ACC112 (cell line): ENCODE measurements around the gene OLIG1.

Experiments
- H2AFZ ChIP-seq: fragments of 200-600 bp; sonication (generic); one replicate; pipeline ENCODE4 v1.6.0; 2017; ENCODE audit warnings: antibody characterized with exemption, low read length; ENCODE audit not compliant: unreplicated experiment
- H3K27ac ChIP-seq: fragments of 200-600 bp; sonication (generic); 2 replicates; pipeline ENCODE4 v1.5.1; 2014; ENCODE audit warnings: low read depth, mild to moderate bottlenecking, antibody characterized with exemption, low read length, moderate library complexity
- H3K27me3 ChIP-seq: fragments of 200-600 bp; sonication (generic); 2 replicates; pipeline ENCODE4 v1.6.1; 2014; ENCODE audit warnings: mild to moderate bottlenecking, antibody characterized with exemption, low read length, moderate library complexity, mixed read lengths; ENCODE audit not compliant: insufficient read depth
- H3K36me3 ChIP-seq: fragments of 200-600 bp; sonication (generic); 2 replicates; pipeline ENCODE4 v1.6.1; 2016; ENCODE audit warnings: mild to moderate bottlenecking, antibody characterized with exemption, low read length, moderate library complexity, mixed read lengths; ENCODE audit not compliant: insufficient read depth
- H3K4me1 ChIP-seq: fragments of 200-600 bp; sonication (generic); one replicate; pipeline ENCODE4 v1.6.1; 2016; ENCODE audit warnings: low read length, mixed read lengths; ENCODE audit not compliant: insufficient read depth, unreplicated experiment, control insufficient read depth
- H3K4me3 ChIP-seq: fragments of 200-600 bp; sonication (generic); 2 replicates; pipeline ENCODE4 v1.5.1; 2014; ENCODE audit warnings: mild to moderate bottlenecking, low read depth, low read length
- H3K79me2 ChIP-seq: fragments of 200-600 bp; sonication (generic); one replicate; pipeline ENCODE4 v1.6.0; 2016; ENCODE audit warnings: low read length; ENCODE audit not compliant: control insufficient read depth, unreplicated experiment, insufficient read depth

Gene OLIG1

DNA sequence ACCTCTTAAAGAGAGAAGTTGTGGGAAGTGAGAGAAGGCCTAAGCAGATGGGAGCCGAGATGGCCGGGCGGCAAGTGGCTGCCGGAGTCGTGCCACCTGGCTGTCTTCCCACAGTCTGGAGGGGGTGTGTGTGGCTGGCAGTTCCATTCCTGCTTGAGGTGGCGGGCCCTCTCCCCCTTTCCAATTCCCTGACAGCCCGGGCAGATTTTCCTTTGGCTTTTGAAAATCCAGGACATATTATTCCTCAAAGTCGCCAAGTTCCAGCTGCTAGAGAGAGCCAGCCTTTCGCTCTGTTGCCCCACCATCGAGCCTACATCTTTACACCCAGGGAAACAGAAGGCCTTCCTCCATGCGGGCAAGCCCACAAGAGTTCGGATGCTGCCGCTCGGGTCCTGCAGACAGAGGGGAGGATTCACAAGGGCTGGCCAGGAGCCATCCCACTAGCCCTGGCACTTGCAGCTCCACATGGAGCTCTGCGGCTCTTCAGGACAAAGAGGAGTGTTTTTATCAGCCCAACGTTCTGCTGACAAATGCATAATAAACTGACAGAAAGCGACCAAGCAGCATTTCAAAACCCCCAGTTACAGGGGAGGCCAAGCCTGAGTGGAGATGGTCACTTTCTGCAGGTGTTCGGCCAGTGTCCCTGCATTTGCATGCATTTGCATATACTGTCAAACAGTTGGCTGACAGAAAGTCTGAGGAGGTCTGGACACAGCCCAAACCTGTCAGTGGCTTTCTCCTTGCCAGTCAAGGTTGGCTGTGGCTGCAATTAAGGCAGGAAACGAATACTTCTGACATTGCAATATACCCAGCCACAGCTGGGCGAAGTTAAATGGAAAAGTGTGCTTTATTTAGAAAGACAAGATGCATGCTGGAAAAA, 45.9 kb downstream of the OLIG1 start:
- Histone ChIP-seq H3K27ac (no peak overlapping the region), H3K36me3 (no peaks in the 10 kb centered on the region), H3K4me1 (no peaks in the 10 kb centered on the region), H3K27me3 (peaks cover 99% of the 10 kb centered on the region), H3K4me3 (no peak overlapping the region), H3K79me2 (no peaks in the 10 kb centered on the region), H2AFZ (no peak overlapping the region)

DNA sequence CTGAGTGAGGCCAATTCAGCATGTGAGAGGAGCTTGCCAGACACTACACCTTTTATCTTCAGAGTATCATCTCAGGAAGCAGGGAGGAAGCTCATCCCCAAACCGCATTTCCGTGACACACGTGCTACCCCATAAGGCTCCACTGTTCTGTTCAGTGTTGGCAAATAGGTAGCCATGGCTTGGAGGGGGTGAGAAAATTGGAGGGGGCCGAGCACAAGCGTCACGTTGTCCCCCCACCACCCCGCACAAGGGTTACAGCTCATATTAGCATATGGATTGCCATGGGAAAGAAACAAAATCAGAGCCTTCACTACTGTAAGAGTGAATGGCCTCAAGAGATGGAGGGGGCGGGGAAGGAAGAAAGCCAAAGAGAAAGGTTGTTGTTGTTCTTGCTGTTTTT, 46.7 kb downstream of the OLIG1 start:
- H3K36me3 ChIP-seq, result no peaks in the 10 kb centered on the region
- H2AFZ ChIP-seq, result no peak overlapping the region
- H3K4me1 ChIP-seq, result no peaks in the 10 kb centered on the region
- H3K27ac ChIP-seq, result no peak overlapping the region
- H3K79me2 ChIP-seq, result no peaks in the 10 kb centered on the region
- no peak overlapping the region for H3K4me3 ChIP-seq
- H3K27me3 ChIP-seq, result peaks cover 98% of the 10 kb centered on the region

DNA sequence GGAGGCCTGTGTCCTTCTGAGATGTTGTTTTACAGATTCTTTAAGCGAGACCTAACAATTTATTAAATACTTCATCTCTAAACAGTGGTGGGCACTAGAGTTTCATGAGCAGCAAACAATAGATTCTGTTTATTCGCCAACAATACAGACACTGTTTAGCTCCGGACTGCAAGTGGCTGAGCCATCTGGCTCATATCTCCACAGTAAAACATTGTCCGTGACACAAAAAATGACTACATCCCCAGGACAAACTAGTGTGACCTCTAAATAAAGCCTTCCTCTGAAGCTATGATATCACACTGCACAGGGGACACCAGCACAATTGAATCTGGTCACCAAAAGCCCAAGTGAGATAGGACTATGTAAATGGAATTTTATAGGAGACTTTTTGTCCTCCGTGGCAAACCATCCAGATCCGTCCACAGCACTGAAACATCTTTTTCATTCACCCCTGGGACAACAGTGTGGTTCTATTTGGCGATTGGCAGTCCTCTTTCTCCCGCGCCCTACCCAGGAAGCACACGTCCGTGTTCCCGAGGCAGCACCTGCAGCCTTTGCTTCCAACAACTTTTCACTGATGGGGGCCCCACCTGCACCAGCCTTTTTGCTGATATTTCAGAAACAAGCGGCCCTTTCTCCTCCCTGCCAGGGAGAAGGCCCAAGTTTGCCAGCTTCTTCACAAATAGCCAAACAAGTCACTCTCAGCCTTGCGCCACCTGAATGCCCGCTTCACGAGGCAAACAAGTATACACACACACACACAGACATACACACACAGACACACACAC, 47.4 kb downstream of the OLIG1 start:
- no peaks in the 10 kb centered on the region for H3K79me2 ChIP-seq
- H3K27me3 ChIP-seq, result peaks cover 98% of the 10 kb centered on the region
- H3K27ac ChIP-seq, result no peak overlapping the region
- no peak overlapping the region for H3K4me3 ChIP-seq
- no peaks in the 10 kb centered on the region for H3K36me3 ChIP-seq
- H3K4me1 ChIP-seq, result no peaks in the 10 kb centered on the region
- no peak overlapping the region for H2AFZ ChIP-seq
